KOPT-K1 (cell line): ENCODE data around the gene TBC1D1.

ENCODE experiments used
- H3K27ac ChIP-seq: fragments of 200-600 bp; sonication (generic); 2 replicates; pipeline ENCODE4 v1.5.1; 2016; ENCODE audit warnings: antibody characterized with exemption, mild to moderate bottlenecking, low read depth, low read length; ENCODE audit not compliant: poor library complexity, severe bottlenecking
- H3K36me3 ChIP-seq: fragments of 200-600 bp; sonication (generic); 2 replicates; pipeline ENCODE4 v1.5.1; 2017; ENCODE audit warnings: antibody characterized with exemption, mild to moderate bottlenecking, low read length, moderate library complexity; ENCODE audit not compliant: insufficient read depth
- H3K9me3 ChIP-seq: fragments of 200-600 bp; sonication (generic); 2 replicates; pipeline ENCODE4 v1.5.1; 2017; ENCODE audit warnings: antibody characterized with exemption, low read length, mild to moderate bottlenecking; ENCODE audit not compliant: insufficient read depth, poor library complexity, severe bottlenecking

TBC1D1 gene

GRCh38 chr4:38062088-38062775, 171.3 kb downstream of the TBC1D1 start:
- Histone ChIP-seq H3K36me3 (peaks cover 56% of the 10 kb centered on the region; the same call in 1 of the 2 replicates), H3K9me3 (no peaks in the 10 kb centered on the region), H3K27ac (no peak overlapping the region)

GRCh38 chr4:38062776-38063097, 171.9 kb downstream of the TBC1D1 start:
- Histone ChIP-seq H3K9me3 (no peaks in the 10 kb centered on the region), H3K27ac (no peak overlapping the region), H3K36me3 (peaks cover 56% of the 10 kb centered on the region; the same call in 1 of the 2 replicates)

GRCh38 chr4:38065176-38065575, 174.3 kb downstream of the TBC1D1 start:
- Histone ChIP-seq H3K9me3 (no peaks in the 10 kb centered on the region), H3K36me3 (peaks cover 54% of the 10 kb centered on the region; the same call in 1 of the 2 replicates), H3K27ac (no peak overlapping the region)

GRCh38 chr4:38065900-38066299, 175.0 kb downstream of the TBC1D1 start:
- Histone ChIP-seq H3K27ac (no peak overlapping the region), H3K9me3 (no peaks in the 10 kb centered on the region), H3K36me3 (peaks cover 49% of the 10 kb centered on the region; the same call in 1 of the 2 replicates)

- peaks cover 54% of the 10 kb centered on the region; the same call in 1 of the 2 replicates for H3K36me3 ChIP-seq
- no peak overlapping the region for H3K27ac ChIP-seq
- H3K9me3 ChIP-seq: no peaks in the 10 kb centered on the region
These were observed 176.6 kb downstream of the TBC1D1 start for GRCh38 chr4:38067499-38067898.

GRCh38 chr4:38068107-38068506, 177.2 kb downstream of the TBC1D1 start:
- Histone ChIP-seq H3K36me3 (peaks cover 53% of the 10 kb centered on the region), H3K9me3 (no peaks in the 10 kb centered on the region), H3K27ac (no peak overlapping the region)

- peaks cover 60% of the 10 kb centered on the region for H3K36me3 ChIP-seq
- no peaks in the 10 kb centered on the region for H3K9me3 ChIP-seq
- no peak overlapping the region for H3K27ac ChIP-seq
These were observed 178.4 kb downstream of the TBC1D1 start for GRCh38 chr4:38069271-38069760.

GRCh38 chr4:38071801-38072431, 181.0 kb downstream of the TBC1D1 start:
- no peak overlapping the region for H3K27ac ChIP-seq
- no peaks in the 10 kb centered on the region for H3K9me3 ChIP-seq
- H3K36me3 ChIP-seq: peaks cover 59% of the 10 kb centered on the region

GRCh38 chr4:38072578-38072977, 181.7 kb downstream of the TBC1D1 start:
- Histone ChIP-seq H3K9me3 (no peaks in the 10 kb centered on the region), H3K36me3 (peaks cover 52% of the 10 kb centered on the region), H3K27ac (no peak overlapping the region)

- no peak overlapping the region for H3K27ac ChIP-seq
- H3K9me3 ChIP-seq: no peaks in the 10 kb centered on the region
- peaks cover 55% of the 10 kb centered on the region for H3K36me3 ChIP-seq
These were observed 182.8 kb downstream of the TBC1D1 start for GRCh38 chr4:38073596-38074234.

- peaks cover 63% of the 10 kb centered on the region for H3K36me3 ChIP-seq
These were observed 184.7 kb downstream of the TBC1D1 start for GRCh38 chr4:38075370-38076152.

GRCh38 chr4:38076153-38076669, 185.3 kb downstream of the TBC1D1 start:
- H3K36me3 ChIP-seq: peaks cover 65% of the 10 kb centered on the region
- no peaks in the 10 kb centered on the region for H3K9me3 ChIP-seq
- H3K27ac ChIP-seq: no peak overlapping the region

More at GRCh38 chr4:38075370-38076152, 184.7 kb downstream of the TBC1D1 start:
- Histone ChIP-seq H3K27ac (no peak overlapping the region), H3K9me3 (no peaks in the 10 kb centered on the region)

- Histone ChIP-seq H3K36me3 (peaks cover 73% of the 10 kb centered on the region), H3K27ac (no peak overlapping the region), H3K9me3 (no peaks in the 10 kb centered on the region)
These were observed 187.1 kb downstream of the TBC1D1 start for GRCh38 chr4:38077791-38078489.
